Mesangial cell (primary cell): ENCODE data around the gene CA6. TPM values are rescaled to one million over a fixed set of nuclear protein-coding genes. Genes with fewer than 3 reads are reported as not detected.

Experiments used
- total RNA-seq: library from RNA; depleted of rRNA; stranded (reverse); fragments of >200 nt; gene quantifications from 2 replicates; pipeline ENCODE4 v1.2.3, GENCODE V29; 2015

Gene CA6
- total RNA-seq = not detected in 2 replicates

DNA sequence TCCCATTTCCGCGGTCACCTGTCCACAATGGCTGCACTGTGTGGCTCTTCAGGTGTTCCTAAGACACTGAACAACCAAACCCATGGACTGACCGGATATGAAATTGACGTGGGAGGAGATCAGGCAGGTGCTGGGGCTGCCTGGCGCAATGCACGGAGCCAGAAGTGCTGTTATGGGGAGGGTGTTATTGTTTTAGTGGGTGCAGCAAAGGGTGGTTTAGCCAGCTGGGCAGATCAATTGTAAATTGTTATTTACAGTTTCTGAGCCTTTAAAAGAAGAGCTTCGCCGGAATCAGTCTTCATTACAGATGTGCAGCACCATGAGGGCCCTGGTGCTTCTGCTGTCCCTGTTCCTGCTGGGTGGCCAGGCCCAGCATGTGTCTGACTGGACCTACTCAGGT, at the start of gene CA6:
CA6 (plus strand) TSS at position 301 of the 400 bp plus-strand sequence; CDS start at position 320, 19 bp downstream.

Other genes starting within 250 kb of the CA6 start
- gene RERE, start 128.2 kb upstream of the CA6 start, total RNA-seq = 29.3 and 58.8 TPM in 2 replicates
- gene ENO1, start 67.2 kb upstream of the CA6 start, total RNA-seq = 1,087 and 2,369 TPM in 2 replicates
- gene SLC2A7, start 80.6 kb downstream of the CA6 start, total RNA-seq = not detected in 2 replicates
- gene SLC2A5, start 123.8 kb downstream of the CA6 start, total RNA-seq = 0.33 and 0.51 TPM in 2 replicates
- gene GPR157, start 183.2 kb downstream of the CA6 start, total RNA-seq = 1.8 and 2.4 TPM in 2 replicates